ENCODE results near the gene TMEM202. TPM values are rescaled to one million over a fixed set of nuclear protein-coding genes. Genes with fewer than 3 reads are reported as not detected.
"Not testable (repeated sequence)": the region's sequence is repeated elsewhere in the genome, so short reads cannot be mapped to it uniquely, and the experiment has no call there.

Gene TMEM202
- total RNA-seq, 1 experiment from 2014 or later = not detected

DNA sequence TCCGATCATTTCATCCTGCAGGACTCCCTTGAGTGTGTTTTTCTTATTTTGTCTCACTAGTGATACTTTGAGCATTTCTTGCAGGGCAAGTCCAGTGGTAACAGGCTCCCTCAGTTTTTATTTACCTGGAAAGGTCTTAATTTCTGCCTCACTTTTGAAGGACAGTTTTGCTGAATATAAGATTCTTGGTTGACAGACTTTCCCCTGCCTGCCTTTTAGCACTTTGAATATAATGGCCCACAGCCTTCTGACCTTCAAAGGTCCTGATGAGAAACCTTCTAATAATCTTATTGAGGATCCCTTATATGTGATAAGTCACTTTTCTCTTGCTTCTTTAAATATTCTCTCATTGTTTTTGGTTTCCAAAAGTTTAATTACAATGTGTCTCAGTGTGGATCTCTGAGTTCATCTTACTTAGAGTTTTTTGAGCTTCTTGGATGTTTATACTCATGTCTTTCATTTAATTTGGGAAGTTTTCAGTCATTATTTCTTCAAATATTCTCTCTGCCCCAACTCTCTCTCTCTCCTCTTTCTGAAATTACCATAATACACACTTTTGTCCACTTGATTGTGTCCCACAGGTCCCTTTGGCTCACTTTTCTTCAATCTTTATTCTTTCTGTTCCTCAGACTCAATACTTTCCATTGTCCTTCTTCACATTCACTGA lies 39.7 kb downstream of the TMEM202 start:
- Histone ChIP-seq H3K4me3 (no peak overlapping the region), H3K9me3 (peaks cover 12% of the 10 kb centered on the region), H3K36me3 (no peaks in the 10 kb centered on the region), H3K27me3 (peaks cover 3% of the 10 kb centered on the region)
- no peak for DNase-seq

DNA sequence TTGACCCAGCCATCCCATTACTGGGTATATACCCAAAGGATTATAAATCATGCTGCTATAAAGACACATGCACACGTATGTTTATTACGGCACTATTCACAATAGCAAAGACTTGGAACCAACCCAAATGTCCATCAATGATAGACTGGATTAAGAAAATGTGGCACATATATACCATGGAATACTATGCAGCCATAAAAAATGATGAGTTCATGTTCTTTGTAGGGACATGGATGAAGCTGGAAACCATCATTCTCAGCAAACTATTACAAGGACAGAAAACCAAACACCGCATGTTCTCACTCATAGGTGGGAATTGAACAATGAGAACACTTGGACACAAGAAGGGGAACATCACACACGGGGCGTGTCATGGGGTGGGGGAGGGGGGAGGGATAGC lies 44.7 kb downstream of the TMEM202 start:
- H3K36me3 ChIP-seq, H3K9me3 ChIP-seq, H3K4me3 ChIP-seq, DNase-seq: not testable (repeated sequence)
- H3K27me3 ChIP-seq = peaks cover 16% of the 10 kb centered on the region

DNA sequence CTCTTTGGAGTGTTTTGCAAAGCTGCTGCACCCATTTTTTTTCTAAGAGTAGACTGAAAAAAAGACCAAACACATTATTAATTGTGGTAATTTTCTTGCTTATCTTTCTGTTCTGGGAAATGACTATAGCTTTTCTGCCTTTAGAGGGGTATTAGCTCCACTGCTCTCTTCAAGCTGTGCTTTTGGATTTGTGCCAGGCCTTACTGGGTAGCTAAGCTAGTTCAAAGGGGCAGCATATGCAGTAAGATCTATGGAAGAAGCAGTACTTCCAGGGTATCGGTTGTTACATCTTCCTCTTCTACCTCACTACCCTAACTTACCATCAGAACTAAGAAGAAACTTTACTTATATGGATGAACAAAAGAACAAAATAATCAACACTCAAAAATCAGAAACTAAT lies 47.3 kb downstream of the TMEM202 start:
- Histone ChIP-seq H3K36me3 (no peaks in the 10 kb centered on the region), H3K4me3 (no peak overlapping the region), H3K27me3 (peaks cover 23% of the 10 kb centered on the region), H3K9me3 (no peaks in the 10 kb centered on the region)
- DNase-seq = no peak

DNA sequence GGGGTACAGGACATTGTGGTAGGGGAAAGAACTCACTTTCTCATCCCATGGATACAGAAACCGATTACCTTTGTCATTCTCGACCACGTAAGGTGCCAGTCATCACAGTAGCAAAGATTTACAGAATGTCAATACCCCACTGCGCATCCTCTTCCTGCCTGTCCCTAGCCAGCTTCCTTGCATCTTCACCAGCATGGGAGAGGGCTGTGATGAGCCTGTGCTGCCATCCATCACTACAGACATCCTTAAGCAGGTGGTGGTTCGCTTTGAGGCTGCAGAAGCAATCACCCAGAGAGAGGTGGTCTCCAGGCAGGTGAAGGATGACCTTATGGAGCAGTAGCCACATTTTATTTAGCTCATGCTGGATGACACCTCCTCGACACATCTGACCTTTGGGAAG lies 52.7 kb downstream of the TMEM202 start:
- H3K9me3 ChIP-seq = no peaks in the 10 kb centered on the region
- H3K4me3 ChIP-seq = no peak overlapping the region
- peaks cover 11% of the 10 kb centered on the region for H3K27me3 ChIP-seq
- H3K36me3 ChIP-seq = no peaks in the 10 kb centered on the region
- no peak for DNase-seq

DNA sequence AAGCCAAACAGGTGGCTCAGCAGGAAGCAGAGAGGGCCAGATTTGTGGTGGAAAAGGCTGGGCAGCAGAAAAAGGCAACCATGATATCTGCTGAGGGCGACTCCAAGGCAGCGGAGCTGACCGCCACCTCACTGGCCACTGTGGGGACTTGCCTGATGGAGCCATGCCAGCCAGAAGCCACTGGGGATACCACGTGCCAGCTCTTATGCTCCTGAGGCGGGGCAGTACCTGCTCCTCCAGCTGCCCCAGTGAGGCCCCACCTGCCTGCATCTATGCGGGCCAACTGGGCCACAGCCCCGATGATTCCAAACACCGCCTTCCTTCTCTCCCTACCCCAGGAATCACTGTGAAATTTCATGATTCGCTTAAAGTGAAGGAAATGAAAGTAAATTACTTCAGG lies 53.1 kb downstream of the TMEM202 start:
- no peak overlapping the region for H3K4me3 ChIP-seq
- peaks cover 9% of the 10 kb centered on the region for H3K27me3 ChIP-seq
- no peaks in the 10 kb centered on the region for H3K9me3 ChIP-seq
- DNase-seq = no peak
- no peaks in the 10 kb centered on the region for H3K36me3 ChIP-seq

DNA sequence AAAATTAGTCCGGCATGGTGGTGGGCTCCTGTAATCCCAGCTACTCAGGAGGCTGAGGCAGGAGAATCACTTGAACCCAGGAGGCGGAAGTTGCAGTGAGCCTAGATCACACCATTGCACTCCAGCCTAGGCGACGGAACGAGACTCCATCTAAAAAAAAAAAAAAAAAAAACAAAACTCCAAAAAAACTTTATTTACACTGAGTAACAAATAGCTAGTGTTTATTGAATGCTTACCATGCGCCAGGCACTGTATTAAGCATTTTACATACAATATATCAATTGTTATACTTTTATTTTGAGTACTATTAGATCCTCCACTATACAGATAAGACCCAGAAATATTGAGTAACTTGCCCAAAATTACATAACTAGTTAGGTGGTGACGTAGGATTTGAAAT lies 58.6 kb downstream of the TMEM202 start:
- H3K4me3 ChIP-seq = no peak overlapping the region
- no peaks in the 10 kb centered on the region for H3K9me3 ChIP-seq
- no peaks in the 10 kb centered on the region for H3K36me3 ChIP-seq
- no peaks in the 10 kb centered on the region; the same call in 1 of the 2 replicates for H3K27me3 ChIP-seq
- DNase-seq = no peak

Other genes starting within 250 kb of the TMEM202 start
- gene GRAMD2A, start 200.5 kb upstream of the TMEM202 start, total RNA-seq (2014; rRNA removed; shearing (Covaris generic); ENCODE audit: low replicate concordance) = not detected in 2 replicates
- 3,484 and 3,839 TPM in 2 replicates for gene PKM, start 167.1 kb upstream of the TMEM202 start, total RNA-seq (2014; rRNA removed; shearing (Covaris generic); ENCODE audit: low replicate concordance)
- 16.3 and 28.4 TPM in 2 replicates for gene PARP6, start 125.8 kb upstream of the TMEM202 start, total RNA-seq (2014; rRNA removed; shearing (Covaris generic); ENCODE audit: low replicate concordance)
- 1.1 TPM in 1 of 2 replicates, not detected in the other for gene CELF6, start 78.1 kb upstream of the TMEM202 start, total RNA-seq (2014; rRNA removed; shearing (Covaris generic); ENCODE audit: low replicate concordance)
- gene HEXA, start 22.3 kb upstream of the TMEM202 start, total RNA-seq (2014; rRNA removed; shearing (Covaris generic); ENCODE audit: low replicate concordance) = 93.1 and 153 TPM in 2 replicates
- gene ARIH1, start 76.0 kb downstream of the TMEM202 start, total RNA-seq (2014; rRNA removed; shearing (Covaris generic); ENCODE audit: low replicate concordance) = 19.7 and 62.6 TPM in 2 replicates

Data from MG63 (cell line).